Fibroblast of villous mesenchyme (primary cell): ENCODE measurements around the gene C22orf42. TPM values are rescaled to one million over a fixed set of nuclear protein-coding genes. Genes with fewer than 3 reads are reported as not detected.
"Not testable (repeated sequence)": the region's sequence is repeated elsewhere in the genome, so short reads cannot be mapped to it uniquely, and the experiment has no call there.

Experiments
- DNase-seq: peaks from one replicate; pipeline ENCODE4 v3.0.0-alpha.2; 2010; ENCODE audit warnings: low read depth
- H3K4me3 ChIP-seq: 2 replicates; pipeline ENCODE4 v1.5.1; 2011; ENCODE audit warnings: low read depth, mild to moderate bottlenecking, low read length
- total RNA-seq: library from RNA; depleted of rRNA; stranded (reverse); fragments of >200 nt; gene quantifications from 2 replicates; pipeline ENCODE4 v1.2.3, GENCODE V29; 2012
- TF ChIP-seq, protein P1 (sequence below): IDR thresholded peaks from 2 replicates; pipeline ENCODE4 v1.5.1; 2012; ENCODE audit warnings: low read depth, mild to moderate bottlenecking, low read length; ENCODE audit not compliant: insufficient read depth

C22orf42 gene
- total RNA-seq, 1 donor, result not detected

- no peak overlapping the region for H3K4me3 ChIP-seq
- TF ChIP-seq, protein P1, sequence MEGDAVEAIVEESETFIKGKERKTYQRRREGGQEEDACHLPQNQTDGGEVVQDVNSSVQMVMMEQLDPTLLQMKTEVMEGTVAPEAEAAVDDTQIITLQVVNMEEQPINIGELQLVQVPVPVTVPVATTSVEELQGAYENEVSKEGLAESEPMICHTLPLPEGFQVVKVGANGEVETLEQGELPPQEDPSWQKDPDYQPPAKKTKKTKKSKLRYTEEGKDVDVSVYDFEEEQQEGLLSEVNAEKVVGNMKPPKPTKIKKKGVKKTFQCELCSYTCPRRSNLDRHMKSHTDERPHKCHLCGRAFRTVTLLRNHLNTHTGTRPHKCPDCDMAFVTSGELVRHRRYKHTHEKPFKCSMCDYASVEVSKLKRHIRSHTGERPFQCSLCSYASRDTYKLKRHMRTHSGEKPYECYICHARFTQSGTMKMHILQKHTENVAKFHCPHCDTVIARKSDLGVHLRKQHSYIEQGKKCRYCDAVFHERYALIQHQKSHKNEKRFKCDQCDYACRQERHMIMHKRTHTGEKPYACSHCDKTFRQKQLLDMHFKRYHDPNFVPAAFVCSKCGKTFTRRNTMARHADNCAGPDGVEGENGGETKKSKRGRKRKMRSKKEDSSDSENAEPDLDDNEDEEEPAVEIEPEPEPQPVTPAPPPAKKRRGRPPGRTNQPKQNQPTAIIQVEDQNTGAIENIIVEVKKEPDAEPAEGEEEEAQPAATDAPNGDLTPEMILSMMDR, result no peak
- no peak for DNase-seq
These were observed 18.2 kb upstream of the C22orf42 start for GRCh38 chr22:32177221-32177765.

GRCh38 chr22:32175683-32176644 lies 16.9 kb upstream of the C22orf42 start:
- DNase-seq, result no peak
- TF ChIP-seq, protein P1, result no peak
- no peak overlapping the region for H3K4me3 ChIP-seq

DNA sequence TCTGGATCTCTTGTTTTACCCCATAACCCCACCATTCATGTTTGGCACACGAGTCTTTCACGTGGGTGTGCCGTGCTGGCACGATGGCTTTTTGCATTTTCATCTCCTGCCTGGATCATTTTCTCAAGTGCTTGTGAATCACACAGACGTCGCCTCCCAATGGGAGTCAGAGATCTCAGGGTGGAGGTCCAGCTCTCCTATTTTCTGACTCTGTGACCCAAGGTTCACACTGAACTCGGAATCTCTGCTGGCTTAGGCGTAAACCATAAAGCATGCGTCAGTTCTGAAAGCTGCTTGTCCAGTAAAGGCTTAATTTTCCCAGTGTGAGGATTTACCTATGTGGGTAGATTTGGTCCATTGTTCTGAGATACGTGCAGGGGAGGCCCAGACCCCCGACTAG lies 16.0 kb upstream of the C22orf42 start:
- no peak for DNase-seq
- H3K4me3 ChIP-seq, result no peak overlapping the region
- TF ChIP-seq, protein P1, result no peak

DNA sequence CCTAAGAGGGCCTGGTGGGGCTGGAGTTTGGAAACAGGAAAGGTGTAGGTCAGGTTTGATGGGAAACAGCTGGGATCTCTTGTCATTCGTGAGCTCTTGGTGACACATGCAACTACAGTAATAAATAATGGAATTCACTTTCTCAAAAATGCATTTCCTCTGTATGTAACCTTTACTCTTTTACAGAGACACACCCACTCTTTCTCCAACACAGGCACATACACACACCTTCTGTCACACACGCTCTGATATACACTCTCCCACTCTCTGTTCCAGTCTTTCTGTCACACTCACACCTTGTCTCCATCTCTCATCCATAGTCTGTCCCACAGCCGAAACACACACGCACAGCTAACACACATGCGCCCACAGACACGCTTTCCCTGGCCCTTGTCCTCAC lies 6.6 kb upstream of the C22orf42 start:
- no peak overlapping the region for H3K4me3 ChIP-seq
- TF ChIP-seq, protein P1, result no peak
- DNase-seq, result no peak

DNA sequence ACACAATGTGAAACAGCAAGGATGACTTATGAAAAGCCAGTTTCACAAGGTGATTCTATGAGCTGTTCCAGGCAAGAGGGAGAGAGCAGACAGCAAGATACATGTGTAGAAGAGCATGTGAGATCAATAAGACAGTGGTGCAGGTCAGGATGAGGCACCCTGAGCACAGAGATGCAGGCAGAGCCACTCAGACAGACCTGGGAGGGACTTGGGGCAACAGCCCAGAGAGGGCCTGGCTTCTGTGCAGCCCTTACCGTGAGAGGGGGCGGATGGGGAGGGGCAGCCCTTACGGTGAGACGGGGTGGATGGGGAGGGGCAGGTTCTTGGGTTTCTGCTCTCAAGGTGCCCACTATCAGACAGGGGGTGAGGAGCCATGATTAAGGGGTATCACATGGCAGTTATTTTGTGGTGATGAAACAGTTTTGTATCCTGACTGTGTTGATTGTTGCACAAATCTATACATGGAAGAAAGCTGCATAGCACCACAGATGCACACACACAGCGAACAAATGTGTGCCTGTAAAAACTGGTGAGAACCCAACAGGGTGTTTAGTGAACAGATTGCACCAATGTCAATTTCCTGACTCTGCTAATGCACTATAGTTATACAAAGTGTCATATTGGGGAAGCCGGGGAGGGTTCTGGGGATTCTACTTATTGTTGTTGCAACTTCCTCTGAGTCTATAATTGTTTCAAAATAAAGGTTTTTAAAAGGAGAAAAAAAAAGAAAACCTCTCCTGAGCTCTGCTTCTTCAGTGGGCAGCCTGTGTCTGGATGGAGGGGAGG lies 5.2 kb upstream of the C22orf42 start:
- TF ChIP-seq, protein P1, result no peak
- H3K4me3 ChIP-seq, result no peak overlapping the region
- no peak for DNase-seq

GRCh38 chr22:32160411-32160810 lies 1.3 kb upstream of the C22orf42 start:
- DNase-seq, H3K4me3 ChIP-seq: not testable (repeated sequence)

DNA sequence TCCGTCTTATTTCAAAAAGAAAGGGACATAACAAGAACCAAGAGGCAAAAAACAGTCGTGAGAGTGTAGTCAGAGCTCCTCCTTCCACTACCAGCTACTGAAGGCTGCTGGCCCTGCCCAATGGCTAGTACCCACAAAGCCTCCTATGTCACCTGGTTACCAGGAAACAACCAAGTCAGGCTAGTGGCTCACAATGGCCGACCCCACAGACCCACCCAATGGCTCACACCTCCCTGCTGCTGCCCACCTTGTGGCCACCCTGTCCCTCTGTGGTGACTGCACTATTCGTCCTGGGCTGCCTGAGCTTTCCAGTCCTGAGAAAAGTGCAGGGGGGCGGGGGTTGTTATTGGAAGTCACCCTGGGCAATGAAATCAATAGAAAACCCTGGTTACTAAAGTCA lies 1.5 kb downstream of the C22orf42 start:
- not testable (repeated sequence) for DNase-seq, H3K4me3 ChIP-seq

GRCh38 chr22:32154727-32155126 lies 4.4 kb downstream of the C22orf42 start:
- not testable (repeated sequence) for DNase-seq, H3K4me3 ChIP-seq

DNA sequence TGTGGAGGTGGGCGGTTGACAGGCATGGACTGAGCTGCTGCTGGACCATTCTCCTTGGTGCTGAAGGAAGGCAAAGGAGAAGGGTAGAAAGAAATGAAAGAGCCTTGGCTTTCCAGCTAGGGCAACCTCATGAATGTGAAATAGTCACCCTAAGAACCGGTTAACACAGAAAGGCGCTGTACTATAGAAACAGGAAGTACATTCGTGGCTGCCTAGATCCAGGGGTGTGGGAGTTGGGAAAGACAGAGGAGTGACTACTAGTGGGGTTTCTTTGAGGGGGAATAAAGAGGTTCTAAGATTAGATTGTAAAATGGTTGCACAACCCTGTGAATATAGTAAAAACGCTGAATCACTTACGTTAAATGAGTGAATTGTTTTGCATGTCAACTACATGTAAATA lies 7.5 kb downstream of the C22orf42 start:
- H3K4me3 ChIP-seq, DNase-seq: not testable (repeated sequence)

DNA sequence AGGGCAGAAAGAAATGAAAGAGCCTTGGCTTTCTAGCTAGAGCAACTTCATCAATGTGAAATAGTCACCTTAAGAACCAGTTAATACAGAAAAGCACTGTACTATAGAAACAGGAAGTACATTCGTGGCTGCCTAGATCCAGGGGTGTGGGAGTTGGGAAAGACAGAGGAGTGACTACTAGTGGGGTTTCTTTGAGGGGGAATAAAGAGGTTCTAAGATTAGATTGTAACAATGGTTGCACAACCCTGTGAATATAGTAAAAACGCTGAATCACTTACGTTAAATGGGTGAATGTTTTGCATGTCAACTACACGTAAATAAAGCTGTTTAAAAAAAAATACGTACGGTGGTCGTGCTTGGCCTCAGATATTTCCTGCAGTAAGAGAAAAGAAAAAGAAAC lies 8.5 kb downstream of the C22orf42 start:
- H3K4me3 ChIP-seq, DNase-seq: not testable (repeated sequence)

GRCh38 chr22:32148372-32148771 lies 10.7 kb downstream of the C22orf42 start:
- DNase-seq, H3K4me3 ChIP-seq: not testable (repeated sequence)

DNA sequence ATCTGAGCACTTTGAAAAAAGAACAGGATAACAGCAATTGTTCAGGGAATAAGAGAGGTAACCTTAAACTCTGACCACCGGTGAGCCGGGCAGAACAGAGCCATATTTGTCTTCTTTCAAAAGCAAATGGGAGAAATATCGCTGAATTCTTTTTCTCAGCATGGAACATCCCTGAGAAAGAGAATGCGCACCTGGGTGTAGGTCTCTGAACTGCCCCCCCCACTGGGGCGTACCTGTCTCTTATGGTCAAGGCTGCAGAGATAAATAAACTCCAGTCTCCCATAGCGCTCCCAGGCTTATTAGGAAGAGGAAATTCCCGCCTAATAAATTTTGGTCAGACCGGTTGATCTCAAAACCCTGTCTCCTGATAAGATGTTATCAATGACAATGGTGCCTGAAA lies 12.0 kb downstream of the C22orf42 start:
- not testable (repeated sequence) for DNase-seq, H3K4me3 ChIP-seq
